CD14-positive monocyte (primary cell): Measurements from ENCODE around the gene QSOX1. TPM values are rescaled to one million over a fixed set of nuclear protein-coding genes. Genes with fewer than 3 reads are reported as not detected.

Experiments
- DNase-seq, 3 donors: peaks; one replicate each; pipeline ENCODE4 v3.0.0-alpha.2; 2011 to 2022
- H2AFZ ChIP-seq: 2 replicates; pipeline ENCODE4 v1.6.0; 2012; ENCODE audit warnings: mild to moderate bottlenecking, low read depth, low read length, inconsistent platforms; ENCODE audit not compliant: insufficient read depth, poor library complexity, severe bottlenecking
- H3K27ac ChIP-seq, 2 donors: 1 replicate in 1 of 2; 2 replicates in 1 of 2; pipeline ENCODE4 v1.5.1; 2012 to 2013; ENCODE audit warnings: low read length in 2 of 2, control low read depth in 1 of 2, inconsistent platforms in 1 of 2, low read depth in 1 of 2, mild to moderate bottlenecking in 1 of 2
- H3K27me3 ChIP-seq, 2 donors: one replicate each; pipeline versions ENCODE4 v1.6.0 to v1.6.1; 2011 to 2013; ENCODE audit warnings: low read length in 2 of 2; ENCODE audit not compliant: control insufficient read depth in 2 of 2, insufficient read depth in 2 of 2
- H3K36me3 ChIP-seq, 2 donors: replicated peaks in 1 of 2; 1 replicate in 1 of 2; 2 replicates in 1 of 2; pipeline versions ENCODE4 v1.5.1 to v1.6.1; 2012 to 2013; ENCODE audit warnings: low read length in 2 of 2, control low read depth in 1 of 2, inconsistent platforms in 1 of 2, mild to moderate bottlenecking in 1 of 2; ENCODE audit not compliant: insufficient read depth in 2 of 2, control insufficient read depth in 1 of 2
- H3K4me1 ChIP-seq, 2 donors: 1 replicate in 1 of 2; 2 replicates in 1 of 2; pipeline versions ENCODE4 v1.5.1 to v1.6.1; 2012 to 2013; ENCODE audit warnings: low read length in 2 of 2, control low read depth in 1 of 2, inconsistent platforms in 1 of 2, mild to moderate bottlenecking in 1 of 2, moderate library complexity in 1 of 2; ENCODE audit not compliant: insufficient read depth in 2 of 2, control insufficient read depth in 1 of 2
- H3K4me2 ChIP-seq: replicated peaks from 2 replicates; pipeline ENCODE3; 2012; ENCODE audit warnings: low read length, moderate library complexity, mild to moderate bottlenecking; ENCODE audit not compliant: poor library complexity, severe bottlenecking; ENCODE audit errors: extremely low read depth
- H3K4me3 ChIP-seq, 3 experiments: fragments of 200-600 bp in 1 of 3; sonication (generic) in 1 of 3; replicated peaks in 1 of 3; 1 replicate in 2 of 3; 2 replicates in 1 of 3; pipeline ENCODE4 v1.5.1; 2011 to 2013; ENCODE audit warnings: low read length in 3 of 3, mild to moderate bottlenecking in 3 of 3, control low read depth in 2 of 3, low read depth in 2 of 3, inconsistent platforms in 1 of 3, moderate library complexity in 1 of 3
- H3K79me2 ChIP-seq: 2 replicates; pipeline ENCODE4 v1.6.0; 2012; ENCODE audit warnings: mild to moderate bottlenecking, control low read depth, inconsistent platforms, low read length, moderate library complexity; ENCODE audit not compliant: insufficient read depth
- H3K9ac ChIP-seq: 2 replicates; pipeline ENCODE4 v1.6.0; 2017; ENCODE audit warnings: low read length, mild to moderate bottlenecking; ENCODE audit not compliant: insufficient read depth, poor library complexity, severe bottlenecking
- H3K9me3 ChIP-seq, 2 donors: replicated peaks in 1 of 2; 1 replicate in 1 of 2; 2 replicates in 1 of 2; pipeline versions ENCODE4 v1.5.1 to v1.6.1; 2012 to 2013; ENCODE audit warnings: low read length in 2 of 2, control low read depth in 1 of 2; ENCODE audit not compliant: control insufficient read depth in 1 of 2, insufficient read depth in 1 of 2
- H4K20me1 ChIP-seq: 2 replicates; pipeline ENCODE4 v1.6.0; 2012; ENCODE audit warnings: mild to moderate bottlenecking, low read length, control low read depth, moderate library complexity; ENCODE audit not compliant: insufficient read depth
- H3K27ac Mint-ChIP-seq, 7 donors: one replicate each; pipeline ENCODE4 v1.8.0; 2020; ENCODE audit warnings: mild to moderate bottlenecking in 7 of 7, mixed read lengths in 7 of 7, moderate library complexity in 6 of 7, inconsistent platforms in 2 of 7
- H3K27me3 Mint-ChIP-seq, 3 donors: one replicate each; pipeline ENCODE4 v1.8.0; 2021 to 2022; ENCODE audit warnings: low read depth in 3 of 3, mild to moderate bottlenecking in 3 of 3, mixed read lengths in 3 of 3, moderate library complexity in 3 of 3, inconsistent platforms in 1 of 3
- H3K36me3 Mint-ChIP-seq, 2 donors: one replicate each; pipeline ENCODE4 v1.8.0; 2020; ENCODE audit warnings: mixed read lengths in 2 of 2, inconsistent platforms in 1 of 2, mild to moderate bottlenecking in 1 of 2
- H3K4me1 Mint-ChIP-seq: one replicate; pipeline ENCODE4 v1.8.0; 2020; ENCODE audit warnings: mild to moderate bottlenecking, mixed read lengths
- H3K4me3 Mint-ChIP-seq, 2 donors: one replicate each; pipeline ENCODE4 v1.8.0; 2020; ENCODE audit warnings: mild to moderate bottlenecking in 2 of 2, mixed read lengths in 2 of 2, moderate library complexity in 1 of 2
- H3K9me3 Mint-ChIP-seq, 7 donors: one replicate each; pipeline ENCODE4 v1.8.0; 2020 to 2022; ENCODE audit warnings: mixed read lengths in 7 of 7, mild to moderate bottlenecking in 6 of 7, moderate library complexity in 6 of 7, inconsistent platforms in 2 of 7
- WGBS: methylation state at CpG from one replicate; pipeline ENCODE4 v1.1.5; 2013; ENCODE audit warnings: missing lambda C conversion rate; ENCODE audit not compliant: insufficient coverage; 5-methylcytosine and 5-hydroxymethylcytosine counted together
- intact Hi-C, 2 donors: fragments of 100-400 bp; cut with micrococcal nuclease; formaldehyde crosslinking; loops; one replicate each; pipeline versions ENCODE4 v1.15.0 to v1.15.1; 2023
- polyA plus RNA-seq, 3 donors: library from polyadenylated mRNA; depleted of rRNA in 1 of 3; unstranded in 2 of 3; stranded (reverse) in 1 of 3; fragments of 300-500 nt in 2 of 3; fragments of >200 nt in 1 of 3; fragmentation: Illumina TruSeq in 2 of 3; gene quantifications; 1 replicate in 2 of 3; 2 replicates in 1 of 3; pipeline ENCODE4 v1.2.3, GENCODE V29; 2012 to 2021
- TF ChIP-seq, protein P1 (sequence below): fragments of 200-600 bp; IDR thresholded peaks from one replicate; pipeline ENCODE4 v1.8.0; 2022; ENCODE audit warnings: antibody characterized with exemption, mild to moderate bottlenecking

Gene QSOX1
- polyA plus RNA-seq, 3 donors, result 34.5 to 86.5 (median 35.8) TPM

DNA sequence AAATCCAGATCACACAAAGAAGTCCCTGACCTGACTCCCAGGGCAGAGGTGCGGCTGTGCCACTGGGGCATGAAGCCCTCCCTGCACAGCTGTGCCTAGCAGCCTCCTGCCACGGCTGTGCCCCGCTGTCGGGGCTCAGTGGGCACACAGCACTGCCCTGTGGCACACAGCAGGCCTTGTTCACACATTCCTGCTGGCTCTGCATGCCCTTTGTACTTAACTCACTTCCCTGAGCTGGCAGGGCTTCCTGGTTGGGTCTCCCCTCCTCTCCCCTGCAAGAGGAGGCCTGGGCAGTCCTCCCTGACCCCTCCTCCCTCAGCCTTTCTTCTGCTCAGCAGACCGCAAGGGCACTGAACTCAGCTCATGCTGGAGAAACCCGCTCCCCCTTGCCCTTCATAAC is 90.2 kb downstream of the QSOX1 start:
- Mint-ChIP-seq H3K4me3 (no peak overlapping the region), H3K27ac (no peak overlapping the region), H3K36me3 (no peaks in the 10 kb centered on the region), H3K27me3 (peaks cover 41 to 42% (median 42%) of the 10 kb centered on the region in 3 donors), H3K4me1 (peaks cover 10% of the 10 kb centered on the region), H3K9me3 (no peaks in the 10 kb centered on the region)
- intact Hi-C loops, result no loop called here
- TF ChIP-seq, protein P1, sequence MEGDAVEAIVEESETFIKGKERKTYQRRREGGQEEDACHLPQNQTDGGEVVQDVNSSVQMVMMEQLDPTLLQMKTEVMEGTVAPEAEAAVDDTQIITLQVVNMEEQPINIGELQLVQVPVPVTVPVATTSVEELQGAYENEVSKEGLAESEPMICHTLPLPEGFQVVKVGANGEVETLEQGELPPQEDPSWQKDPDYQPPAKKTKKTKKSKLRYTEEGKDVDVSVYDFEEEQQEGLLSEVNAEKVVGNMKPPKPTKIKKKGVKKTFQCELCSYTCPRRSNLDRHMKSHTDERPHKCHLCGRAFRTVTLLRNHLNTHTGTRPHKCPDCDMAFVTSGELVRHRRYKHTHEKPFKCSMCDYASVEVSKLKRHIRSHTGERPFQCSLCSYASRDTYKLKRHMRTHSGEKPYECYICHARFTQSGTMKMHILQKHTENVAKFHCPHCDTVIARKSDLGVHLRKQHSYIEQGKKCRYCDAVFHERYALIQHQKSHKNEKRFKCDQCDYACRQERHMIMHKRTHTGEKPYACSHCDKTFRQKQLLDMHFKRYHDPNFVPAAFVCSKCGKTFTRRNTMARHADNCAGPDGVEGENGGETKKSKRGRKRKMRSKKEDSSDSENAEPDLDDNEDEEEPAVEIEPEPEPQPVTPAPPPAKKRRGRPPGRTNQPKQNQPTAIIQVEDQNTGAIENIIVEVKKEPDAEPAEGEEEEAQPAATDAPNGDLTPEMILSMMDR, result no peak
- no peak for DNase-seq
- Histone ChIP-seq H3K4me2 (no peak overlapping the region), H3K4me3 (no peak overlapping the region), H3K9ac (no peak overlapping the region), H3K79me2 (no peaks in the 10 kb centered on the region), H3K27me3 (peaks cover 30 to 35% of the 10 kb centered on the region in 2 donors), H3K27ac (no peak overlapping the region), H3K36me3 (no peaks in the 10 kb centered on the region), H4K20me1 (no peaks in the 10 kb centered on the region), H3K4me1 (peaks cover 6 to 9% of the 10 kb centered on the region in 2 donors), H2AFZ (no peak overlapping the region), H3K9me3 (peaks cover 0 to 9% of the 10 kb centered on the region in 2 donors)
- WGBS, result 97% methylated on average over 6 of the region's 6 CpGs

DNA sequence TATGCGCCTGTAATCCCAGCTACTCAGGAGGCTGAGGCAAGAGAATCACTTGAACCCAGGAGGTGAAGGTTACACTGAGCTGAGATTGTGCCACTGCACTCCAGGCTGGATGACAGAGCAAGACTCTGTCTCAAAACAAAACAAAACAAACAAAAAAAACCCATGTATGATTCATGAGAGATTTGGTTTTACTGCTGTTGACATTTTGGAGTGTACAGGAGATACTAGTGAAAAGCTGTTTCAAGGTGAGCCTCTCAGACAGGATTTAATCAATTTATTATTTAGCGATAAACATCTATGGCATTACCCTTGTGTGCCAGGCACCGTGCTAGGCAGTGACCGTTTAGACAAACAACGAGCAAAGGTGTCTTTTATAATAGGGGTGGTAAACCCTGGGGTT is 91.9 kb downstream of the QSOX1 start:
- intact Hi-C loops, result no loop called here
- H3K9me3 ChIP-seq, result no peaks in the 10 kb centered on the region
- no peak overlapping the region for H3K27ac ChIP-seq
- TF ChIP-seq, protein P1, result no peak
- H3K27me3 ChIP-seq, result peaks cover 13 to 17% of the 10 kb centered on the region in 2 donors
- no peaks in the 10 kb centered on the region for H3K79me2 ChIP-seq
- H3K4me1 ChIP-seq, result peaks cover 6 to 9% of the 10 kb centered on the region in 2 donors
- WGBS, result 100% methylated on average over 1 of the region's 5 CpGs
- Mint-ChIP-seq H3K4me1 (peaks cover 10% of the 10 kb centered on the region), H3K27me3 (peaks cover 24 to 30% (median 28%) of the 10 kb centered on the region in 3 donors), H3K4me3 (no peak overlapping the region), H3K9me3 (no peaks in the 10 kb centered on the region), H3K36me3 (no peaks in the 10 kb centered on the region), H3K27ac (peak overlapping the region in 1 of 7 donors; percentile 18)
- no peak overlapping the region for H2AFZ ChIP-seq
- no peak overlapping the region for H3K4me2 ChIP-seq
- H4K20me1 ChIP-seq, result no peaks in the 10 kb centered on the region
- H3K9ac ChIP-seq, result no peak overlapping the region
- no peaks in the 10 kb centered on the region for H3K36me3 ChIP-seq
- H3K4me3 ChIP-seq, result no peak overlapping the region
- no peak for DNase-seq
